Measurements from ENCODE around the gene MVD.

Gene MVD

DNA sequence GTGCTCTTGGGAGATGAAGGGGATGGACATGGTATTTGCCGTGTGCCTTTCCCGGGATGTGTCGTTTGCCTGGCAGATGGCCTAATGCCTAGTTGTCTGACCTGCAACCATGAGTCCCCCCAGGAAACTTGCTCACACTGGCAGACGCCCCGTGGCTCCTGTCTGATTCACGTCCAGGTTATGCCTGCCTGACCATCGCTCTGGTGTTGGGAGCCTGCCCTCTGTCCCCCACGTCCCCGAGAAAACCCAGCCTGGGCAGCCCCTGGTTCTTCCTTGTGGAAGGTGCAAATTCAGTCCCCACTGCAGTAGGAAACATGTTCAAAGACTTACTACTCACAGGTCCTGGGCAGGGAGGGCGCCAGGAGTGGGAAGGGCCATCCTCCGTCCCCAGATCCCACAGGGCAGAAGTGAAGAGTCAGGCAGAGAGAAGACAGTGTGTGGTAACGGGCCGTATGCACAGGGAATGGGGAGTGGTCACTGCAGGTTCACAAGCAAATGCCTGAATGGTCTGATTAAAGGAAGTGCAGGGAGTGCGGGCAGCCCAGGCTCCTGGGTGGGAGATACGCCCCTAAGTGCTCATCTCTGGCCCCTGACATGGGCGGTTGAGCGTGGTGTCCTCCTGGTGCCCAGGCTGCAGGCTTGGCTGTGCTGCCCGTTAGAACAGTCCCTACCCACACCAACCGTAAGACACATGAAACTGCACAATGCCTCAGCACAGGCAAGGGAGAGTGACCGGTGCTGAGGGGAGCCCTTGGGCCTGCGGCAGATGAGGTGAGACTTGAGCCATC, 27.6 kb upstream of the MVD start:
- no peak overlapping the region for H3K4me3 ChIP-seq (ENCODE audit: low read depth, low read length)
- no peaks in the 10 kb centered on the region for H3K9me3 ChIP-seq (ENCODE audit: severe bottlenecking)
- no peaks in the 10 kb centered on the region for H3K36me3 ChIP-seq
- H3K27me3 ChIP-seq (ENCODE audit: insufficient read depth, low read depth, severe bottlenecking): no peaks in the 10 kb centered on the region
- DNase-seq: no peak
- H3K27ac ChIP-seq: no peak overlapping the region
- no peak for TF ChIP-seq CTCF (IDR thresholded peaks at IDR 0.05; ENCODE audit: low read depth, low read length)

GRCh38 chr16:88688013-88688778, 25.3 kb upstream of the MVD start:
- no peaks in the 10 kb centered on the region for H3K9me3 ChIP-seq (ENCODE audit: severe bottlenecking)
- DNase-seq: peak; percentile 86
- H3K27ac ChIP-seq: peak overlapping the region; percentile 54
- no peaks in the 10 kb centered on the region for H3K27me3 ChIP-seq (ENCODE audit: insufficient read depth, low read depth, severe bottlenecking)
- no peak for TF ChIP-seq CTCF (IDR thresholded peaks at IDR 0.05; ENCODE audit: low read depth, low read length)
- no peaks in the 10 kb centered on the region for H3K36me3 ChIP-seq
- H3K4me3 ChIP-seq (ENCODE audit: low read depth, low read length): peak overlapping the region; percentile 14

GRCh38 chr16:88687676-88688012, 24.8 kb upstream of the MVD start:
- Histone ChIP-seq H3K4me3 (ENCODE audit: low read depth, low read length) (no peak overlapping the region), H3K27ac (no peak overlapping the region; the same call in 1 of the 2 replicates), H3K9me3 (ENCODE audit: severe bottlenecking) (no peaks in the 10 kb centered on the region), H3K36me3 (no peaks in the 10 kb centered on the region), H3K27me3 (ENCODE audit: insufficient read depth, low read depth, severe bottlenecking) (no peaks in the 10 kb centered on the region)
- DNase-seq: no peak
- no peak for TF ChIP-seq CTCF (IDR thresholded peaks at IDR 0.05; ENCODE audit: low read depth, low read length)

- H3K36me3 ChIP-seq: no peaks in the 10 kb centered on the region
- H3K27ac ChIP-seq: no peak overlapping the region
- no peak for TF ChIP-seq CTCF (IDR thresholded peaks at IDR 0.05; ENCODE audit: low read depth, low read length)
- H3K4me3 ChIP-seq (ENCODE audit: low read depth, low read length): no peak overlapping the region
- no peaks in the 10 kb centered on the region for H3K9me3 ChIP-seq (ENCODE audit: severe bottlenecking)
- H3K27me3 ChIP-seq (ENCODE audit: insufficient read depth, low read depth, severe bottlenecking): no peaks in the 10 kb centered on the region
- no peak for DNase-seq
Observed at GRCh38 chr16:88687254-88687576, 24.3 kb upstream of the MVD start.

GRCh38 chr16:88686439-88687253, 23.8 kb upstream of the MVD start, which contains the start of gene SNAI3:
TSS of gene SNAI3 (minus strand) at chr16:88686507. CDS start at chr16:88686406, 101 bp downstream.
- no peaks in the 10 kb centered on the region for H3K9me3 ChIP-seq (ENCODE audit: severe bottlenecking)
- H3K4me3 ChIP-seq (ENCODE audit: low read depth, low read length): peak within 1 kb of the TSS; percentile 51
- no peaks in the 10 kb centered on the region for H3K36me3 ChIP-seq
- peak; percentile 80 for DNase-seq
- peak within 1 kb of the TSS; percentile 28; the same call in 1 of the 2 replicates for H3K27ac ChIP-seq
- no peak for TF ChIP-seq CTCF (IDR thresholded peaks at IDR 0.05; ENCODE audit: low read depth, low read length)
- no peaks in the 10 kb centered on the region for H3K27me3 ChIP-seq (ENCODE audit: insufficient read depth, low read depth, severe bottlenecking)

All from WERI-Rb-1 (cell line).